Sigmoid colon (tissue), 4 donors: ENCODE data around the gene ENHO.

Experiments used
- EP300 ChIP-seq, 4 donors: sonication (generic); formaldehyde crosslinking; IDR thresholded peaks; one replicate each; pipeline ENCODE4 v1.6.1; 2017; ENCODE audit warnings: antibody characterized with exemption in 4 of 4
- POLR2AphosphoS5 ChIP-seq, 4 donors: sonication (generic); formaldehyde crosslinking; IDR thresholded peaks; one replicate each; pipeline ENCODE4 v1.6.1; 2017; ENCODE audit warnings: antibody characterized with exemption in 4 of 4
- TF ChIP-seq, protein P1 (sequence below), 4 experiments: fragments of 450-650 bp in 3 of 4; fragments of 200-600 bp in 1 of 4; IDR thresholded peaks; one replicate each; pipeline ENCODE4 v1.5.1; 2016 to 2019; ENCODE audit warnings: antibody characterized with exemption in 4 of 4, mild to moderate bottlenecking in 3 of 4, moderate library complexity in 2 of 4

GRCh38 chr9:34507556-34507955 lies 15.2 kb downstream of the ENHO start:
- TF ChIP-seq POLR2AphosphoS5 (IDR thresholded peaks at IDR 0.05) (no peak), EP300 (IDR thresholded peaks at IDR 0.05) (no peak)
- TF ChIP-seq, protein P1, sequence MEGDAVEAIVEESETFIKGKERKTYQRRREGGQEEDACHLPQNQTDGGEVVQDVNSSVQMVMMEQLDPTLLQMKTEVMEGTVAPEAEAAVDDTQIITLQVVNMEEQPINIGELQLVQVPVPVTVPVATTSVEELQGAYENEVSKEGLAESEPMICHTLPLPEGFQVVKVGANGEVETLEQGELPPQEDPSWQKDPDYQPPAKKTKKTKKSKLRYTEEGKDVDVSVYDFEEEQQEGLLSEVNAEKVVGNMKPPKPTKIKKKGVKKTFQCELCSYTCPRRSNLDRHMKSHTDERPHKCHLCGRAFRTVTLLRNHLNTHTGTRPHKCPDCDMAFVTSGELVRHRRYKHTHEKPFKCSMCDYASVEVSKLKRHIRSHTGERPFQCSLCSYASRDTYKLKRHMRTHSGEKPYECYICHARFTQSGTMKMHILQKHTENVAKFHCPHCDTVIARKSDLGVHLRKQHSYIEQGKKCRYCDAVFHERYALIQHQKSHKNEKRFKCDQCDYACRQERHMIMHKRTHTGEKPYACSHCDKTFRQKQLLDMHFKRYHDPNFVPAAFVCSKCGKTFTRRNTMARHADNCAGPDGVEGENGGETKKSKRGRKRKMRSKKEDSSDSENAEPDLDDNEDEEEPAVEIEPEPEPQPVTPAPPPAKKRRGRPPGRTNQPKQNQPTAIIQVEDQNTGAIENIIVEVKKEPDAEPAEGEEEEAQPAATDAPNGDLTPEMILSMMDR (IDR thresholded peaks at IDR 0.05) = no peak
